Measurements from ENCODE around the gene RASSF3.

DNA sequence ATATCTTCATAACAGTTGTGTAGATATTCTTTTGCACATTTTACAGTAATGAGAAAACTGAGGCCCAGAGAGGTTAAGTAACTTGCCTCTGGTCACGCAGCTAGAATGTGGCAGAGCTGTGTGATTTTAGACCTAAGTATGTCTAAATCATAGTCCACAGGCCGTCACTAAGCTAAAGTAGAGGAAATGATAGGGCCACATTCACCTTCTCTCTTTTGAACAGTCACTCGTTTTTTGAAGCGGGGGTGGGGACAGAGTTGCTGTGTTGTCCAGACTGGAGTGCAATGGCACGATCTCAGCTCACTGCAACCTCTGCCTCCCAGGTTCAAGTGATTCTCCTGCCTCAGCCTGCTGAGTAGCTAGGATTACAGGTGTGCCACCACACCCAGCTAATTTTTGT, 68.5 kb downstream of the RASSF3 start:
- TF ChIP-seq, protein P1, sequence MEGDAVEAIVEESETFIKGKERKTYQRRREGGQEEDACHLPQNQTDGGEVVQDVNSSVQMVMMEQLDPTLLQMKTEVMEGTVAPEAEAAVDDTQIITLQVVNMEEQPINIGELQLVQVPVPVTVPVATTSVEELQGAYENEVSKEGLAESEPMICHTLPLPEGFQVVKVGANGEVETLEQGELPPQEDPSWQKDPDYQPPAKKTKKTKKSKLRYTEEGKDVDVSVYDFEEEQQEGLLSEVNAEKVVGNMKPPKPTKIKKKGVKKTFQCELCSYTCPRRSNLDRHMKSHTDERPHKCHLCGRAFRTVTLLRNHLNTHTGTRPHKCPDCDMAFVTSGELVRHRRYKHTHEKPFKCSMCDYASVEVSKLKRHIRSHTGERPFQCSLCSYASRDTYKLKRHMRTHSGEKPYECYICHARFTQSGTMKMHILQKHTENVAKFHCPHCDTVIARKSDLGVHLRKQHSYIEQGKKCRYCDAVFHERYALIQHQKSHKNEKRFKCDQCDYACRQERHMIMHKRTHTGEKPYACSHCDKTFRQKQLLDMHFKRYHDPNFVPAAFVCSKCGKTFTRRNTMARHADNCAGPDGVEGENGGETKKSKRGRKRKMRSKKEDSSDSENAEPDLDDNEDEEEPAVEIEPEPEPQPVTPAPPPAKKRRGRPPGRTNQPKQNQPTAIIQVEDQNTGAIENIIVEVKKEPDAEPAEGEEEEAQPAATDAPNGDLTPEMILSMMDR (conservative IDR thresholded peaks at IDR 0.05 in 1 of 2, IDR thresholded peaks at IDR 0.05 in 1 of 2; ENCODE audit: extremely low read depth in 1 of 2, insufficient read depth in 1 of 2, low read depth in 1 of 2, low read length in 2 of 2) = no peak
- TF ChIP-seq EZH2 (IDR thresholded peaks at IDR 0.05; ENCODE audit: borderline replicate concordance, low read length) = no peak
